IMR-90 (cell line): Measurements from ENCODE around the gene OR51E1. TPM values are rescaled to one million over a fixed set of nuclear protein-coding genes. Genes with fewer than 3 reads are reported as not detected.

ENCODE experiments used
- ATAC-seq: fragments of 200-7000 bp; cut with Tn5 transposase; 2 replicates; pipeline ENCODE4 v1.9.1; 2020; ENCODE audit warnings: low read depth, mild to moderate bottlenecking, moderate library complexity
- BruUV-seq: library from RNA; stranded (reverse); fragments of 400-500 nt; replicated peaks from 2 replicates; lab custom pipeline; 2021; lab: Mats Ljungman, UMichigan
- CTCF ChIA-PET: fragments of 300-600 bp; formaldehyde crosslinking; extraction: SDS; loops from one replicate; lab custom pipeline; 2021; ENCODE audit warnings: antibody characterized with exemption; lab: Yijun Ruan, JAX
- POLR2A ChIA-PET: fragments of 300-600 bp; sonication (Branson Sonifier 250); formaldehyde crosslinking; loops from one replicate; lab custom pipeline; 2022; ENCODE audit warnings: antibody characterized with exemption; ENCODE audit not compliant: unreplicated experiment; lab: Charles Lee
- DNase-seq: peaks from one replicate; pipeline ENCODE4 v3.0.0; 2013
- H2AFZ ChIP-seq: replicated peaks from 2 replicates; pipeline ENCODE3; 2013; ENCODE audit warnings: low read length, mild to moderate bottlenecking; ENCODE audit not compliant: poor library complexity
- H2AK5ac ChIP-seq: 2 replicates; pipeline ENCODE4 v1.6.1; 2013; ENCODE audit warnings: low read depth, low read length, inconsistent platforms
- H2AK9ac ChIP-seq: replicated peaks from 2 replicates; pipeline ENCODE3; 2013; ENCODE audit warnings: mild to moderate bottlenecking, low read depth, low read length, moderate library complexity; ENCODE audit not compliant: poor library complexity
- H2BK120ac ChIP-seq: 2 replicates; pipeline ENCODE4 v1.6.1; 2013; ENCODE audit warnings: low read depth, low read length, inconsistent platforms
- H2BK15ac ChIP-seq: 3 replicates; pipeline ENCODE4 v1.6.1; 2013; ENCODE audit warnings: low read depth, low read length, inconsistent platforms
- H2BK20ac ChIP-seq: 2 replicates; pipeline ENCODE4 v1.6.1; 2013; ENCODE audit warnings: low read depth, mild to moderate bottlenecking, inconsistent platforms, low read length, moderate library complexity
- H2BK5ac ChIP-seq: 2 replicates; pipeline ENCODE4 v1.6.1; 2013; ENCODE audit warnings: mild to moderate bottlenecking, low read depth, low read length, inconsistent platforms; ENCODE audit not compliant: poor library complexity, severe bottlenecking
- H3K14ac ChIP-seq: replicated peaks from 2 replicates; pipeline ENCODE4 v1.6.1; 2013; ENCODE audit warnings: low read depth, low read length, inconsistent platforms
- H3K18ac ChIP-seq: 2 replicates; pipeline ENCODE4 v1.6.1; 2013; ENCODE audit warnings: low read depth, low read length, control low read depth
- H3K23ac ChIP-seq: 2 replicates; pipeline ENCODE4 v1.6.1; 2013; ENCODE audit warnings: low read depth, low read length, inconsistent platforms
- H3K27ac ChIP-seq: 2 replicates; pipeline ENCODE4 v1.5.1; 2013; ENCODE audit warnings: mild to moderate bottlenecking, control low read depth, low read length; ENCODE audit not compliant: insufficient read depth
- H3K27me3 ChIP-seq: 2 replicates; pipeline ENCODE4 v1.6.1; 2013; ENCODE audit warnings: low read length; ENCODE audit not compliant: control insufficient read depth, insufficient read depth
- H3K36me3 ChIP-seq: 2 replicates; pipeline ENCODE4 v1.6.1; 2013; ENCODE audit warnings: low read length, mixed read lengths; ENCODE audit not compliant: control insufficient read depth, insufficient read depth
- H3K4ac ChIP-seq: 2 replicates; pipeline ENCODE4 v1.6.1; 2013; ENCODE audit warnings: low read depth, low read length, inconsistent platforms
- H3K4me1 ChIP-seq: 2 replicates; pipeline ENCODE4 v1.6.1; 2013; ENCODE audit warnings: low read length, mixed read lengths; ENCODE audit not compliant: control insufficient read depth, insufficient read depth
- H3K4me2 ChIP-seq: 2 replicates; pipeline ENCODE4 v1.6.1; 2013; ENCODE audit warnings: low read depth, mild to moderate bottlenecking, control low read depth, low read length, moderate library complexity
- H3K4me3 ChIP-seq: 2 replicates; pipeline ENCODE4 v1.5.1; 2013; ENCODE audit warnings: low read depth, mild to moderate bottlenecking, control low read depth, low read length, moderate library complexity; ENCODE audit not compliant: insufficient read depth
- H3K56ac ChIP-seq: 2 replicates; pipeline ENCODE4 v1.6.1; 2013; ENCODE audit warnings: low read length, inconsistent platforms; ENCODE audit not compliant: insufficient read depth; ENCODE audit errors: extremely low read depth
- H3K79me1 ChIP-seq, 2 experiments: 2 replicates each; pipeline ENCODE4 v1.6.1; 2013; ENCODE audit warnings: low read length in 2 of 2, inconsistent platforms in 1 of 2, low read depth in 1 of 2
- H3K9ac ChIP-seq: 2 replicates; pipeline ENCODE4 v1.6.1; 2013; ENCODE audit warnings: low read depth, low read length, control low read depth
- H3K9me1 ChIP-seq: 2 replicates; pipeline ENCODE4 v1.6.1; 2013; ENCODE audit warnings: low read length, inconsistent platforms; ENCODE audit not compliant: insufficient read depth
- H3K9me3 ChIP-seq: 2 replicates; pipeline ENCODE4 v1.6.1; 2013; ENCODE audit warnings: low read length; ENCODE audit not compliant: control insufficient read depth, insufficient read depth
- H4K20me1 ChIP-seq: 2 replicates; pipeline ENCODE4 v1.6.1; 2013; ENCODE audit warnings: low read length, inconsistent platforms; ENCODE audit not compliant: insufficient read depth
- H4K5ac ChIP-seq: 2 replicates; pipeline ENCODE4 v1.6.1; 2013; ENCODE audit warnings: mild to moderate bottlenecking, low read depth, low read length, control low read depth
- H4K8ac ChIP-seq, 2 experiments: 2 replicates each; pipeline ENCODE4 v1.6.1; 2013; ENCODE audit warnings: low read depth in 2 of 2, low read length in 2 of 2, control low read depth in 1 of 2, inconsistent platforms in 1 of 2
- H4K91ac ChIP-seq: 2 replicates; pipeline ENCODE4 v1.6.1; 2013; ENCODE audit warnings: low read depth, low read length, inconsistent platforms; ENCODE audit not compliant: insufficient read depth
- BHLHE40 ChIP-seq: fragments of 150-350 bp; IDR thresholded peaks from 2 replicates; pipeline ENCODE4 v1.6.1; 2016; ENCODE audit warnings: mild to moderate bottlenecking, low read depth, low read length
- CEBPB ChIP-seq: IDR thresholded peaks from 2 replicates; pipeline ENCODE4 v1.6.1; 2012; ENCODE audit warnings: low read depth, low read length, improper control_type of control experiment
- CHD1 ChIP-seq: IDR thresholded peaks from 2 replicates; pipeline ENCODE4 v1.6.1; 2012; ENCODE audit warnings: low read depth, low read length, improper control_type of control experiment
- CTCF ChIP-seq: conservative IDR thresholded peaks from 2 replicates; pipeline ENCODE4 v1.5.1; 2012; ENCODE audit warnings: mild to moderate bottlenecking, low read depth, low read length, improper control_type of control experiment
- FOS ChIP-seq: fragments of 150-350 bp; IDR thresholded peaks from 2 replicates; pipeline ENCODE4 v1.6.1; 2016; ENCODE audit warnings: low read depth, low read length
- MAFK ChIP-seq: IDR thresholded peaks from 2 replicates; pipeline ENCODE4 v1.6.1; 2012; ENCODE audit warnings: low read depth, low read length, improper control_type of control experiment
- MAZ ChIP-seq: IDR thresholded peaks from 2 replicates; pipeline ENCODE4 v1.6.1; 2012; ENCODE audit warnings: low read depth, mild to moderate bottlenecking, low read length, improper control_type of control experiment, moderate library complexity, borderline replicate concordance
- MXI1 ChIP-seq: IDR thresholded peaks from 2 replicates; pipeline ENCODE4 v1.6.1; 2012; ENCODE audit warnings: low read depth, mild to moderate bottlenecking, low read length, moderate library complexity, borderline replicate concordance
- NFE2L2 ChIP-seq: fragments of 150-350 bp; IDR thresholded peaks from 2 replicates; pipeline ENCODE4 v1.6.1; 2016; ENCODE audit warnings: low read depth, mild to moderate bottlenecking, low read length
- POLR2A ChIP-seq: IDR thresholded peaks from 2 replicates; pipeline ENCODE4 v1.6.1; 2012; ENCODE audit warnings: mild to moderate bottlenecking, low read depth, low read length
- RAD21 ChIP-seq: IDR thresholded peaks from 2 replicates; pipeline ENCODE4 v1.6.1; 2012; ENCODE audit warnings: low read length, improper control_type of control experiment
- RCOR1 ChIP-seq: IDR thresholded peaks from 2 replicates; pipeline ENCODE4 v1.6.1; 2012; ENCODE audit warnings: mild to moderate bottlenecking, low read length, improper control_type of control experiment; ENCODE audit not compliant: insufficient replicate concordance
- RFX5 ChIP-seq: IDR thresholded peaks from 2 replicates; pipeline ENCODE4 v1.8.0; 2012; ENCODE audit warnings: low read depth, mild to moderate bottlenecking, low read length, moderate library complexity
- SMC3 ChIP-seq: fragments of 150-350 bp; IDR thresholded peaks from 2 replicates; pipeline ENCODE4 v1.6.1; 2016; ENCODE audit warnings: low read depth, mild to moderate bottlenecking, antibody characterized with exemption, low read length, moderate library complexity
- WGBS, 2 experiments: methylation state at CpG; one replicate each; pipeline versions ENCODE4 v1.1.5 to v1.1.7; 2013; ENCODE audit warnings: missing lambda C conversion rate in 2 of 2; ENCODE audit not compliant: insufficient read length in 1 of 2; ENCODE audit errors: extremely low coverage in 2 of 2; 5-methylcytosine and 5-hydroxymethylcytosine counted together
- dilution Hi-C: fragments of 300-500 bp; cut with HindIII; formaldehyde crosslinking; loops from one replicate; pipeline ENCODE4 v1.14.3; 2018; ENCODE audit warnings: low sequenced_read_pairs; ENCODE audit not compliant: unreplicated experiment
- in situ Hi-C: fragments of 300-500 bp; cut with MboI; formaldehyde crosslinking; loops from 3 replicates; pipeline ENCODE4 v1.14.3; 2019; ENCODE audit warnings: low sequenced_read_pairs, inconsistent platforms, mixed read lengths
- intact Hi-C: fragments of 100-400 bp; cut with micrococcal nuclease; formaldehyde crosslinking; loops from 2 replicates; pipeline ENCODE4 v1.10.0; 2022
- polyA plus RNA-seq, 3 experiments: library from polyadenylated mRNA; depleted of rRNA; stranded (reverse); fragments of >200 nt; gene quantifications; 2 replicates each; pipeline ENCODE4 v1.2.3, GENCODE V29; 2012; ENCODE audit warnings: low replicate concordance in 1 of 3
- total RNA-seq: library from RNA; depleted of rRNA; stranded (reverse); fragments of >200 nt; gene quantifications from 2 replicates; pipeline ENCODE4 v1.2.3, GENCODE V29; 2012
- TF ChIP-seq, protein P1 (sequence below): fragments of 150-350 bp; IDR thresholded peaks from 2 replicates; pipeline ENCODE4 v1.6.1; 2017; ENCODE audit warnings: mild to moderate bottlenecking, antibody characterized with exemption, low read length, low read depth
- TF ChIP-seq, protein P2 (sequence below): fragments of 150-350 bp; IDR thresholded peaks from 2 replicates; pipeline ENCODE4 v1.6.1; 2016; ENCODE audit warnings: low read depth, mild to moderate bottlenecking, low read length, moderate library complexity, borderline replicate concordance

The OR51E1 gene
- total and polyA plus RNA-seq, 2 of the 4 experiments (the other 2 are of a cell fraction), result 0.02 TPM; not detected in 1

DNA sequence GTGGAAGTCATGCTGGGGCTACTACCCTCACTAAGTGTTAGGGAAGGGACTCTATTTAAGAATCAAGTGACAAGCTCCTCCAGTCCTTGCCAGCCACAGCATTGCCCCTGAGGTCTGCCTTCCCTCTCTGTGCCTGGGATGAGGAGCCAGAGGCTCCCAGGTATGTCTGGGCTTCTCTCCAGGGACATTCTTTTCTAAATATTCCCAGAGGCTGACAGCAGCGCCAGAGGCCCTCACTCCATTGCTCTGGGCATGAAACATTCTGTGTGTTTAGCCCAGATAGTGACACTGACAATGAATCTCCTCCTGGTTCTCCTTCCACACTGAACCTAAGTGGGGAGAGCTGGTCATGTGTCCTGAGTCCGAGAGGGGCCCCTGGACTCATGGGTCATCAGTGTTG lies 2.2 kb downstream of the OR51E1 start:
- no peak overlapping the region for H3K56ac ChIP-seq
- H3K27ac ChIP-seq, result no peak overlapping the region
- POLR2A ChIA-PET, result no interaction called here
- H3K9ac ChIP-seq, result no peak overlapping the region
- no peak overlapping the region for H4K8ac ChIP-seq
- no TSS peak for BruUV-seq
- no peaks in the 10 kb centered on the region for H3K79me1 ChIP-seq
- no peaks in the 10 kb centered on the region for H4K20me1 ChIP-seq
- H3K9me3 ChIP-seq, result no peaks in the 10 kb centered on the region
- no peak overlapping the region for H2BK20ac ChIP-seq
- WGBS, 2 experiments, result no CpG with 5 or more reads among the region's 2 CpGs
- H3K4me3 ChIP-seq, result no peak overlapping the region
- ATAC-seq (no peak), DNase-seq (no peak)
- in situ Hi-C loops, result no loop called here
- no peak overlapping the region for H4K5ac ChIP-seq
- H3K14ac ChIP-seq, result no peak overlapping the region
- CTCF ChIA-PET, result interaction anchor here (0.6 kb wide), 1 partner anchor 12 kb away, joined by 4 read pairs; no protein-coding TSS in a partner anchor
- no peak for TF ChIP-seq RAD21
- no peak for TF ChIP-seq CEBPB
- no peak for TF ChIP-seq MAZ
- no peak for TF ChIP-seq NFE2L2
- no peak for TF ChIP-seq CTCF
- no peak for TF ChIP-seq POLR2A
- TF ChIP-seq FOS, result no peak
- no peak for TF ChIP-seq MAFK
- TF ChIP-seq SMC3, result no peak
- TF ChIP-seq MXI1, result no peak
- TF ChIP-seq, protein P1, sequence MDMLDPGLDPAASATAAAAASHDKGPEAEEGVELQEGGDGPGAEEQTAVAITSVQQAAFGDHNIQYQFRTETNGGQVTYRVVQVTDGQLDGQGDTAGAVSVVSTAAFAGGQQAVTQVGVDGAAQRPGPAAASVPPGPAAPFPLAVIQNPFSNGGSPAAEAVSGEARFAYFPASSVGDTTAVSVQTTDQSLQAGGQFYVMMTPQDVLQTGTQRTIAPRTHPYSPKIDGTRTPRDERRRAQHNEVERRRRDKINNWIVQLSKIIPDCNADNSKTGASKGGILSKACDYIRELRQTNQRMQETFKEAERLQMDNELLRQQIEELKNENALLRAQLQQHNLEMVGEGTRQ, result no peak
- TF ChIP-seq RFX5, result no peak
- no peak for TF ChIP-seq BHLHE40
- TF ChIP-seq RCOR1, result no peak
- TF ChIP-seq CHD1, result no peak
- TF ChIP-seq, protein P2, sequence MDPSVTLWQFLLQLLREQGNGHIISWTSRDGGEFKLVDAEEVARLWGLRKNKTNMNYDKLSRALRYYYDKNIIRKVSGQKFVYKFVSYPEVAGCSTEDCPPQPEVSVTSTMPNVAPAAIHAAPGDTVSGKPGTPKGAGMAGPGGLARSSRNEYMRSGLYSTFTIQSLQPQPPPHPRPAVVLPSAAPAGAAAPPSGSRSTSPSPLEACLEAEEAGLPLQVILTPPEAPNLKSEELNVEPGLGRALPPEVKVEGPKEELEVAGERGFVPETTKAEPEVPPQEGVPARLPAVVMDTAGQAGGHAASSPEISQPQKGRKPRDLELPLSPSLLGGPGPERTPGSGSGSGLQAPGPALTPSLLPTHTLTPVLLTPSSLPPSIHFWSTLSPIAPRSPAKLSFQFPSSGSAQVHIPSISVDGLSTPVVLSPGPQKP, result no peak
- no peaks in the 10 kb centered on the region for H3K27me3 ChIP-seq
- no peak overlapping the region for H4K91ac ChIP-seq
- H3K18ac ChIP-seq, result no peak overlapping the region
- H3K23ac ChIP-seq, result no peak overlapping the region
- no peak overlapping the region for H2BK5ac ChIP-seq
- H3K4ac ChIP-seq, result no peak overlapping the region
- H3K36me3 ChIP-seq, result no peaks in the 10 kb centered on the region
- H3K4me2 ChIP-seq, result no peak overlapping the region
- H2AK5ac ChIP-seq, result no peak overlapping the region
- no peaks in the 10 kb centered on the region for H3K9me1 ChIP-seq
- H2BK120ac ChIP-seq, result no peak overlapping the region
- dilution Hi-C loops, result no loop called here
- intact Hi-C loops, result no loop called here
- no peak overlapping the region for H2AFZ ChIP-seq
- no peaks in the 10 kb centered on the region for H3K4me1 ChIP-seq
- H2BK15ac ChIP-seq, result no peak overlapping the region
- H2AK9ac ChIP-seq, result no peak overlapping the region
